NCI-H1436 (cell line): ENCODE measurements around the gene IFI30.

Experiments used
- DNase-seq: peaks from one replicate; lab custom pipeline; 2025; lab: John Stamatoyannopoulos, UW

IFI30 gene

DNA sequence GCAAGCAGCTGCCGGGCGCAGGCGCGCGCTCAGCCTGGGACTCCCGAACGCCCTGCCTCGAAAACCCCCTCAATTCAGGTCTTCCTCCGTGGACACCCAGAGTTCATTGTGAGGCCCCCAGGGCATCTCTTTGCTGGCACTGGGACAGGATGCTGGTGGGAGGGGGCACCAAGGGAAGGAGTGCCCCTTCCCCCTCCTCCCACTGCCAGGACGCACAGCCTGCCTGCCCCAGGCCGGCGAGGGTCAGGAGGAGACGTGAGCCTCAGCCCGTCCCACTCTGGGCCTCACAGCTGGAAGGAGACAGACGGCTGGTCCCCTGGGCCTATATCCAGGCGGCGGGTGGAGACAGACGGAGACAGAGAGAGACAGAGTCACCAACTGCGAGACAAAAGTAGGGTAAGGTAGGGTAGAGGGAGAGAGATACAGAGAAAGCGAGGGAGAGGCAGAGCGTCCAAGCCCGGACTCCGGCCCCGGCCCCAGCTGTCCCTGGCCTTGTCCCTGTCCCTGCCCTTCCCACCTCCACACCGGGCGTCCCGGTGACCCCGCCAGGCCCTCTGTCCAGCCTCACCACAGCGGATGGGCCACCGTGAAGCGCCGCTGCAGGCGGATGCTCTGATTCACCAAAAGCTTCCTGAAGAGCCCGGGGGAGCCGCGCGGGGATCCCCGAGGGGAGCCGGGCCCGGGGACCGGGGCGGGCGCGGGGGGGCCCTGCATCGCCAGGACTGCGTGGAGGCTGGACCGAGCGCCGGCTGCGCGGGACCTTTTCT lies 52.3 kb downstream of the IFI30 start, which contains the start of gene PDE4C:
Gene PDE4C, minus strand, starts transcription at position 737 of the 767 bp plus-strand sequence. Its CDS starts 23 bp downstream, at position 714.
- no peak for DNase-seq

DNA sequence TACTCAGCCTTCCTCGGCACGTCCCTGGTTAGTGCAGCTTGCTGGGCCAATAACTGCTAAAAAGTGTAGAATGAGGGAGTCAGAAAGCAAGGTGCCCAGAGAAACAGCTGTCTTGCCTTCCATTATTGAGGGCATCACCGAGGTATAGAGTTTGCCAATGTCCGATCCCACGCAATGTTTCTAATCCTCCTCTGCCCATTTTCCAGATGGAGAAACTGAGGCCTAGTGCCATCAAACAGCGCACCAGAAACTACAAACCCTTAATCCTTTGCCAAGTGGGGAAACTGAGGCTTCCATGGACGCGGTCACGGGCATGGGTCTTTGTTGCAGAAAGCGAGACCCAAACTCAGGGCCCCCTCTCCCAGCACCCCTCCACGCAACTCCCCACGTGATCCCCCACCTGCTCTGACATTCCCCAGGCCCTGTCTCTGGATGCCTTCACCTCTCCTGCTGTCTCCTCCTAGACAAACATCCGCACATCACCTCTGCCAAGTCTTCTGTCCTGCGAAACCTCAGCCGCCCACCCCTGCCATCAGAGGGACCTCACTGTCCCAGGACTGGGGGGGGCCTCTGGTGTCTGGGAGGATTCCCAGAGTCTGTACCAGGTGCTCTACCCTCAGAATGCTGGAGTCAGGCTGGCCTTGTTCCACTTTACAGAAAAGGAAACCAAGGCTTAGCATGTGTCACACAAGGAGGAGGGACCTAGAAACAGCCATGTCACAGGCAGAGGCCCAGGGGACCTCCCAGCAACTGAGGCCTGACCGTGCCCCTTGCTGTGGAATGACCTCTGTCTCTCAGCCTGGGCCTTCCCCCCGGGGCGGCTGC lies 53.6 kb downstream of the IFI30 start:
- no peak for DNase-seq
